GM12891 (cell line): ENCODE data around the gene FNDC3B.

Source experiments
- PAX5 ChIP-seq: IDR thresholded peaks from 2 replicates; pipeline ENCODE4 v1.6.1; 2011; ENCODE audit warnings: low read length, moderate library complexity, mild to moderate bottlenecking; ENCODE audit not compliant: insufficient read depth, severe bottlenecking
- TAF1 ChIP-seq: IDR thresholded peaks from 2 replicates; pipeline ENCODE4 v1.6.1; 2011; ENCODE audit warnings: low read depth, low read length, control low read depth

DNA sequence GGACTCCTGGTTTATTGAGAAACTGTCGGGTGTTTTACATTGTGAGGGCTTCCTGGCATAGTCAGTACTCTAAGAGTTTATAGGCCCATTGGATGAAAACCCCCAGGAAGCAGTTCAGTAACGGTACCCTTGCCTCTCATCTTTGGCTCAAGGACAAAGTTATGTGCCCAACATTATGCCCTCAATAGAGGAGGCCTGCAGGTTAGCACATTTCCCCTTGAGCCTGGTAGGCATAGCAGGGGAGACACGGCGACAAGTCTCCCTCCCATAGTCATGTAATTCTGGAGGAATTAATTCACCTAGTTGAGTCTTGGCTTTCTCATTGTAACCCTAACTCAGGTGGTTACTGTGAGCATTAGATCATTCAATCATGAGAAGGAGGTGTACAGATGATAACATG is 348.4 kb downstream of the FNDC3B start:
- TF ChIP-seq TAF1, result no peak
- no peak for TF ChIP-seq PAX5
